K562 (cell line): ENCODE data around the gene CD300LG. TPM values are rescaled to one million over a fixed set of nuclear protein-coding genes. Genes with fewer than 3 reads are reported as not detected.

ENCODE experiments used
- ATAC-seq: fragments of 200-7000 bp; cut with Tn5 transposase; 3 replicates; pipeline ENCODE4 v1.9.1; 2020; ENCODE audit warnings: moderate library complexity
- BruUV-seq: library from RNA; stranded (reverse); fragments of 400-500 nt; replicated peaks from 2 replicates; lab custom pipeline; 2021; lab: Mats Ljungman, UMichigan
- CTCF ChIA-PET: fragments of 300-600 bp; formaldehyde crosslinking; extraction: SDS; loops from one replicate; lab custom pipeline; 2021; ENCODE audit warnings: low intra/inter-chr PET ratio; lab: Yijun Ruan, JAX
- POLR2A ChIA-PET: fragments of 300-600, 350-650 bp; sonication (Branson Sonifier 250); formaldehyde crosslinking; extraction: SDS; loops from one replicate; lab custom pipeline; 2021; ENCODE audit warnings: antibody characterized with exemption, inconsistent platforms; lab: Yijun Ruan, JAX
- DNase-seq, 4 experiments: peaks; one replicate each; pipeline versions ENCODE4 v3.0.0 to v3.0.0-alpha.2; 2011 to 2018; ENCODE audit warnings: low spot score in 3 of 4, mixed read lengths in 3 of 4; ENCODE audit errors: extremely low read depth in 1 of 4
- FAIRE-seq: peaks from 2 replicates; lab custom pipeline; 2011; peaks lifted over from hg19 to GRCh38; lab: Jason Lieb, UNC
- H2AFZ ChIP-seq: 2 replicates; pipeline ENCODE4 v1.6.0; 2011; ENCODE audit warnings: low read depth, low read length, control low read depth, inconsistent platforms
- H3K27ac ChIP-seq: fragments of 200-600 bp; 3 replicates; pipeline ENCODE4 v1.8.0; 2011; ENCODE audit warnings: low read depth, mild to moderate bottlenecking, control low read depth, inconsistent platforms, low read length, moderate library complexity, mixed read lengths; ENCODE audit errors: extremely low read depth
- H3K27me3 ChIP-seq, 2 experiments: fragments of 300-600 bp in 1 of 2; 2 replicates in 1 of 2; 3 replicates in 1 of 2; pipeline versions ENCODE4 v1.6.0 to v1.8.0; 2011; ENCODE audit warnings: inconsistent platforms in 2 of 2, low read length in 2 of 2, mild to moderate bottlenecking in 1 of 2, mixed read lengths in 1 of 2, moderate library complexity in 1 of 2; ENCODE audit not compliant: control insufficient read depth in 2 of 2, insufficient read depth in 2 of 2
- H3K36me3 ChIP-seq: fragments of 300-600 bp; 3 replicates; pipeline ENCODE4 v1.8.0; 2011; ENCODE audit warnings: mild to moderate bottlenecking, low read length, inconsistent platforms; ENCODE audit not compliant: control insufficient read depth, insufficient read depth
- H3K4me1 ChIP-seq, 2 experiments: fragments of 200-600 bp in 1 of 2; replicated peaks in 1 of 2; 2 replicates in 1 of 2; 3 replicates in 1 of 2; pipeline versions ENCODE4 v1.5.1 to v1.8.0; 2011; ENCODE audit warnings: inconsistent platforms in 2 of 2, low read length in 2 of 2, mild to moderate bottlenecking in 1 of 2, mixed read lengths in 1 of 2, moderate library complexity in 1 of 2; ENCODE audit not compliant: control insufficient read depth in 2 of 2, insufficient read depth in 2 of 2
- H3K4me2 ChIP-seq: 2 replicates; pipeline ENCODE4 v1.6.1; 2011; ENCODE audit warnings: low read length, control low read depth, inconsistent platforms, mixed read lengths; ENCODE audit not compliant: insufficient read depth
- H3K4me3 ChIP-seq: fragments of 200-600 bp; sonication (generic), shearing (Covaris generic); 2 replicates; pipeline ENCODE4 v1.5.1; 2016; ENCODE audit warnings: control low read depth, inconsistent platforms
- H3K79me2 ChIP-seq: fragments of 200-600 bp; 3 replicates; pipeline ENCODE4 v1.8.0; 2011; ENCODE audit warnings: low read length, inconsistent platforms; ENCODE audit not compliant: control insufficient read depth, insufficient read depth
- H3K9ac ChIP-seq, 2 experiments: 2 replicates each; pipeline versions ENCODE4 v1.6.0 to v1.6.1; 2011; ENCODE audit warnings: low read depth in 2 of 2, low read length in 2 of 2, control low read depth in 1 of 2, inconsistent platforms in 1 of 2, mild to moderate bottlenecking in 1 of 2, mixed read lengths in 1 of 2; ENCODE audit not compliant: insufficient read depth in 1 of 2
- H3K9me1 ChIP-seq: one replicate; pipeline ENCODE4 v1.6.0; 2011; ENCODE audit warnings: inconsistent platforms, mild to moderate bottlenecking, low read length, moderate library complexity; ENCODE audit not compliant: control insufficient read depth, insufficient read depth
- H3K9me3 ChIP-seq: replicated peaks from 2 replicates; pipeline ENCODE4 v1.5.1; 2011; ENCODE audit warnings: low read depth, low read length, inconsistent platforms; ENCODE audit not compliant: control insufficient read depth, insufficient read depth
- H4K20me1 ChIP-seq: replicated peaks from 2 replicates; pipeline ENCODE4 v1.6.1; 2011; ENCODE audit warnings: low read length, inconsistent platforms, mixed read lengths; ENCODE audit not compliant: control insufficient read depth, insufficient read depth
- HOXB6 ChIP-seq: fragments of 250-450 bp; sonication (Bioruptor Pico); IDR thresholded peaks from 2 replicates; pipeline ENCODE4 v1.5.1; 2022; ENCODE audit warnings: mild to moderate bottlenecking, borderline replicate concordance
- NCOA1 ChIP-seq: fragments of 450-650 bp; IDR thresholded peaks from 2 replicates; pipeline ENCODE4 v1.6.1; 2016; ENCODE audit warnings: low read depth
- WGBS: fragments of 100-300 bp; shearing (Covaris generic); methylation state at CpG from one replicate; pipeline ENCODE4 v1.1.6; 2016; ENCODE audit warnings: low coverage, mixed read lengths; ENCODE audit not compliant: insufficient coverage; ENCODE audit errors: missing lambda C conversion rate; 5-methylcytosine and 5-hydroxymethylcytosine counted together
- in situ Hi-C: fragments of 300-500 bp; cut with MboI; formaldehyde crosslinking; loops from 4 replicates; pipeline ENCODE4 v1.15.0; 2018; ENCODE audit warnings: inconsistent platforms, mixed read lengths
- intact Hi-C: fragments of 100-400 bp; cut with micrococcal nuclease; formaldehyde crosslinking; loops from 2 replicates; pipeline ENCODE4 v1.14.2; 2022
- polyA plus RNA-seq, 8 experiments: library from polyadenylated mRNA; depleted of rRNA in 4 of 8; stranded (reverse) in 5 of 8; unstranded in 3 of 8; fragments of >200 nt; fragmentation: Nextera tagmentation in 2 of 8; fragmentation: Illumina TruSeq in 1 of 8; extraction: Ambion mirVana in 2 of 8; extraction: Trizol in 1 of 8; gene quantifications; 2 replicates each; pipeline versions ENCODE4 v1.2.1 to v1.2.3, GENCODE V29; 2011 to 2014; ENCODE audit warnings: inconsistent platforms in 1 of 8, missing spikeins in 1 of 8
- total RNA-seq, 7 experiments: library from RNA; depleted of rRNA in 6 of 7; stranded (reverse); fragments of >200 nt in 6 of 7; fragmentation: Illumina TruSeq in 2 of 7; extraction: Trizol in 2 of 7; gene quantifications; 2 replicates each; pipeline versions ENCODE4 v1.2.1 to v1.2.3, GENCODE V29; 2011 to 2021; ENCODE audit warnings: low replicate concordance in 1 of 7

Gene CD300LG
- total and polyA plus RNA-seq, 9 of the 15 experiments (the other 6 are each of a cell fraction or from before 2014, with no cell fraction given), result not detected

DNA sequence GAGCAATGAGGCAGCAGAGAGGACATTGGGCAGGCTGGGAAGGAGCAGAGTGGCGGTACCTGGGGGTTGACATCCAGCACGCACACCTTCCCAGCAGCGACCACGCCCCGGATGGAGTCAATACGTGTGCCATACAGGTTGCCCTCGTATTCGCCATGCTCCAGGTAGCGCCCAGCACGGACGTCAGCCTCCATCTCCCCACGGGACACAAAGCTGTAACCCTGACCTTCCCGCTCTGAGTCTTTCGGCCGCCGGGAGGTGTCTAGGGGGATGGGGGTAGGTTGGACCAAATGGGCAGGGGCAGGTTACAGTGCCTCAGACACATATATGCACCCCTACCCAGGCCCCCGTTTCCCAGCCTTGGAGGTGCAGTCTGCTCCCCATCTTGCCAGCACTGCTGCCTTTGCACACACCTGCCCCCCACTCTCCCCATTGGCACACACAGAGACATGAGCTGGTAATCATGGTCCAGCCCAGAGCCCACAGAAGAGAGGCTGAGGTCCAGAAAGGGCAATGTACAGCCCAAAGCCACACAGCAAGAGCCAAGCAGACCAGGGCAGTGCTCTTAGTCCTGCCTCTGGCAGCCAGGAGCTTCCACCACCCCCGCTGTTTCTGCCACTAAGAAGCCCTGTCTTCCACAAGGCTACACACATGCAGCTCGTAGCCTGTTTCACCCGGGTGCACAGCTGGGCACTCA is 32.9 kb downstream of the CD300LG start:
- no TSS peak for BruUV-seq
- Histone ChIP-seq H2AFZ (peak overlapping the region; percentile 68; the same call in 1 of the 2 replicates), H4K20me1 (no peaks in the 10 kb centered on the region; the same call in 1 of the 2 replicates), H3K79me2 (no peaks in the 10 kb centered on the region), H3K27ac (no peak overlapping the region), H3K4me1 (peaks cover 0 to 33% of the 10 kb centered on the region in 2 experiments; a peak in 3 of 5 replicates), H3K9me1 (no peaks in the 10 kb centered on the region), H3K9ac (0 out of 4 replicates have a peak overlapping the region, but pooled peaks of 1 of the 2 experiments have one; percentile 0), H3K27me3 (peaks cover 4 to 19% of the 10 kb centered on the region in 2 experiments; a peak in 2 of 5 replicates), H3K36me3 (no peaks in the 10 kb centered on the region), H3K4me2 (peak overlapping the region; percentile 46; the same call in 1 of the 2 replicates), H3K4me3 (no peak overlapping the region), H3K9me3 (no peaks in the 10 kb centered on the region)
- ATAC-seq, result no peak; the same call in 2 of the 3 replicates
- 17% methylated on average over 20 of the region's 20 CpGs for WGBS
- POLR2A ChIA-PET, result interaction anchor here (0.7 kb wide), 1 partner anchor 47 kb away, joined by 4 read pairs; no protein-coding TSS in a partner anchor
- no peak for TF ChIP-seq HOXB6 (CRISPR knock-in tag)
- no peak for TF ChIP-seq NCOA1
- no peak for DNase-seq
- in situ Hi-C loops (no loop called here), intact Hi-C loops (loop anchor here (2.0 kb wide), 1 partner anchor 115 kb away; no protein-coding TSS in a partner anchor)
- CTCF ChIA-PET, result interaction anchor here (0.6 to 1.4 kb wide), 3 partner anchors 12 to 331 kb away, joined by 3 read pairs; no protein-coding TSS in a partner anchor
- FAIRE-seq, result no peak
